Measurements from ENCODE around the gene FMN2.
A peak's percentile ranks its signal among the peaks of the same experiment; 100 is the strongest.

The FMN2 gene

DNA sequence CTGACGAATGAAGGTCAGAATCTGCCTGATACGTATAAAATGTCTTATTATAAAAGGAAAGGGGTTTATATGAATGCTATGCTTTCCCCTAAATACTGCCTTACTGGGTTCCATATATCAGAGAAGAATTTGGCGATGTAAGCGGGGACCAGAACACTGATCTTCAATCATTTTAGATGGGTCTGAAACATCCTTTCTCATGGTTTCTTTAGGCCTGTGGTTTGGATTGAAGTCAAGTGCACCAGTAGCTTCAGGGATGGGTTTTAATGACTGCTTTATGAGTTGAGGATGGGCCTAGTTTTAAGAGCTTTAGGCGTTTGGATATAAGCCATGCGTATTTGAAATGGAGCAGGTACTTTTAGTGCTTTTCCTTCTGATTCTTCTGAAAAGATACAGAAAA lies 6.9 kb downstream of the FMN2 start:
- DNase-seq (ENCODE audit: low spot score) = no peak

DNA sequence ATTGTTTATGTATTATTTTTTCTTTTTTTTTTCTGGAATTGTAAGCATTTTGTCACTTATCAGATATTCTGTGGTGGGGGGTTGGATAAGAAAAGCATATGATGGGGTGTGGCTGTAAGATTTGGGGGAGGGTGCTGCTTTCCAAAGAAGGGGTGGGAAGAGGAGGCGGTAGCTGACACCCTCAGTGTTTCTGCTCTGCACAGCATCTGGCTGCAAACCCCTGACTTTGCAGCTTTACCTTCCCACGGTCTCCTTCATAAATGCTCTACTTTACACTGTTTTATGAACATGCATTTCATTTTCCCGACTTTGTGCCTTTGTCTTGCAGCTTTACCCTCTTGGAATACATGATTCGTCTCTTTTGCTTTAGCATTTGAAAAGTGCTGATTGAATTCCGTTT lies 7.6 kb downstream of the FMN2 start:
- no peak for DNase-seq (ENCODE audit: low spot score)

DNA sequence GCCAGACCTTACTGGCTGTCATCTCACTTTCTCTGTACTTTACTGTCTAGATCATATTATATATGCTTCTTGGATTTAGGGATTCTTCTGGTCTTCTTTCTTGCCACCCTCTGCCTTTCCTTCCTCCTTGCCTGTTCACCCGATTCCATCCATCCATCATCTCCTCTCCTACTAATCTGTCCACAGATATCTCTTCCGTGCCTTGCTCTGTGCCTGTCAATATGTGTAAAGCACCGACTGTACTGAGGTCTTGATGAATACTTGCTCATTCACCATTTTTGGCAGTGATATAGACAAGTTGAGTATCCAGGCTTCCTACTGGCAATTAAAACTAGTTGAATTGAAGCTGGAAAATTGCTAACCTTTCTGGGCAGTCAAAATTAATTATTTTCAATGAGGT lies 8.1 kb downstream of the FMN2 start:
- DNase-seq (ENCODE audit: low spot score) = no peak

DNA sequence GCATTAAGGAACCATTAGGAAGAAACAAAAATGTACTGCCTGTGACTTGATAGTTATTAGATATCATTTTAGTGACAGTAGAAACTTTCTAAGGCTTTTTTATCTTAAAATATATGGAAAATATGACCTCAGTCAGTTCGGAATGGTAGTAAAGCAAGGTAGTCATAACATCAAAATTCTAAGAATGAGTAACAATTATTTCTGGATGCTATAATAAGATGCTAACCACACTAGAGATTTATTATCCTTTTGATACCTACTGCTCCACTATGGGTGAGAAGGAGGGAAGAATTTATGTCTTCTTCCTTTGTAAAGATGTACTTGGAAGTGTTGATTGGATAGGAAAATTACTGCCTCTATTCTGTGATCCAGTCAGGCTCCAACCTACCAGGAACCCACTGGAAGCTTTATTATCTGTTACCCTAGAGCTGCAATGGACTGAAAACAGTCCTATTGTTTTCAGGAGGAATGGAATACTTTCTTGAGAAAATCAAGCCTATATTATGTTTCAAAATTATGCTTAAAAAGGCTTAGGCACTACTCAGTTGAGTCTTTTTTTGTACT lies 8.8 kb downstream of the FMN2 start:
- no peak for DNase-seq (ENCODE audit: low spot score)

DNA sequence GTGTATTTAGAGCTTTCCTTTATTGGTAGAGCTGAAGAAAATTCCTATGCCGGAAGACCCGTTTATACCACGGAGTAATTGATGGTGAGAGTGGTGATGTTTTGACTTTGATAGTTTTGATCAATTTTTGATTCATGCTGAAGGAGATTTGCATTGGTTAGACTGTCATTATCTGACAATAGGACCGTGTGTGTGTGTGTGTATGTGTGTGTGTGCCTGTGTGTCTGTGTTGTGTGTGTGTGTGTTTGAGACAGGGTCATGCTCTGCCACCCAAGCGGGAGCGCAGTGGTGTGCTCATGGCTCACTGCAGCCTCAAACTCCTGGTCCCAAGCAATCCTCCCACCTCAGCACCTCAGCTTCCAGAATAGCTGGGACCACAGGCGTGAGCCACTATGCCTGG lies 9.6 kb downstream of the FMN2 start:
- DNase-seq (ENCODE audit: low spot score) = no peak

DNA sequence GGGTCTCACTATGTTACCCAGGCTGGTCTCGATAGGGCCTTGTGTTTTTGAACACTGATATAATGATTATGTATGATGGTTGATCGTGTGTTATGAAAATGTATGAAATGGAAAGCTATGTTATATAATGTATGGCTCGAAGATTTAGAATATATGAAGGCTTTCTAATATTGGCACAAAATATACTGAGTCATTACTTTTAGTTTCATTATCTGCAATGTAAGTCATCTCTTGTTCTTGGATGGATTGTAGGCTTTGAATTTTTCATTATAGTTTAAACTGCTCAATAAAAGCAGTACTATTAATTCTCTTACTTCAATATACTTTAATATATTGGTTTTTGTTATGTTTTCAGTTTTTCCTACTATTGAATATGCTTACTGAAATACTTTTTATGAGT lies 10.1 kb downstream of the FMN2 start:
- no peak for DNase-seq (ENCODE audit: low spot score)

DNA sequence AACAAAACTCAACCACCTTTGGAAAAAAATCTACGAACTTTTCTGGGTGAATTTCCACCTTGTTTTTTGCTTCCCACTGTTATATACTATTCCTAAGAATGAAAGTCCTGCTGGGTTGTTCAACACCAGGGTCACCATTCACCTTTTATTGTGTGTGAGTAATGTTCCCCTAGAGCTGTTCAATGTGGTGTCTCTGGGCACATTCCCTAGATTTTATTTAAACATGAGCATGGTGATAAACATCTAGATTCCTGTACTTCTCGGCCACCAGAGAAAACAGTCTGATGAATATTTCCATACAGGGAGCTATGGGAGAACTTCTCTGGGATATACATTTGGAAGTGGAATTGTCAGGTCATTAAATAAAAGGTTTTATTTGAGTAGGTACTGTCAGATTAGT lies 13.0 kb downstream of the FMN2 start:
- no peak for DNase-seq (ENCODE audit: low spot score)

DNA sequence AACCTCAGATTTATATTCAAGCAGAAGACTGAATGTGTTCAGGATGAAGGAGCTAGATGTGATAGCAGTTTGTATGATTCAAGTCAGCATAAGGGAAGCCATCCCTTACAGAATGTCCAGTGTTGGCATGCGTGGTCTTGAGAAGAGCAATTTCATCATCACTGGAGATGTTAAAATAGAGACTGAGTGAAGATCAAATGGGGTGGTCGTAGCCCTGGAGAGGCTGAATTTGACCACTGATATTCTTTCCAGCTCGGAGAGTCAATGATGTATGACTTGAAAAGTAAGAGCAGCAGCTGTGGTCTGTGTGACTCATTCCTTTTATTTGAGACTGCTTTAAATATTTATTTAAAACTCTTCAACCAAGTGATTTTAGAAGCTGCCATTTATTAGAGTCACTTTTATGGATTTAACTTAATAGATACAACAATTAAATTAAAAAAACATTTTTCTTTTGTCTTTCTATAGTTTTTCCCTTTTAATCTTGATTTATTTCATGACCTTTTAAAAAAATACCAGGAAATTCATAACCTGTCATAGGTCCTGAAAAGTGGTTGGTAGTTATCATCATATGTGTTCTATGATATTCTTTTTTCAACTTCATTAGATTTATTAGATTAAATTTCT lies 15.5 kb downstream of the FMN2 start:
- no peak for DNase-seq (ENCODE audit: low spot score)

DNA sequence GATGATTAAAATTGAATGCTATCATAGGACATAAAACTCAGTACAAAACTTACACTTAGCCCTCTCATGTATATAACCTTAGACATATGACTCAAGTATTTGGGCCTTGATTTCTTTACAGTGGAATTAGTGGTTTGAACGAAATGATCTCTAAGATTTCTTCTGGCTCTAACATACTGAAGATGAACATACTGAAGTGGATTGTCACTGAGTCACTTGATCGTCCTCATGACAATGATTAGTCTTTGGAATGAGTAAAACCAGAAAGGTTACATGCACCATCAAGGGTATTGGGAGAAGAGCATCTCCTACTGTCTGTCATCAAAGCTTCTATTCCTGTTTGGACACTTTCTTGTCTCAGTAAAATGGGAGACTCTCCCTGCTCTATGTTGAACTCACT lies 17.4 kb downstream of the FMN2 start:
- no peak for DNase-seq (ENCODE audit: low spot score)

DNA sequence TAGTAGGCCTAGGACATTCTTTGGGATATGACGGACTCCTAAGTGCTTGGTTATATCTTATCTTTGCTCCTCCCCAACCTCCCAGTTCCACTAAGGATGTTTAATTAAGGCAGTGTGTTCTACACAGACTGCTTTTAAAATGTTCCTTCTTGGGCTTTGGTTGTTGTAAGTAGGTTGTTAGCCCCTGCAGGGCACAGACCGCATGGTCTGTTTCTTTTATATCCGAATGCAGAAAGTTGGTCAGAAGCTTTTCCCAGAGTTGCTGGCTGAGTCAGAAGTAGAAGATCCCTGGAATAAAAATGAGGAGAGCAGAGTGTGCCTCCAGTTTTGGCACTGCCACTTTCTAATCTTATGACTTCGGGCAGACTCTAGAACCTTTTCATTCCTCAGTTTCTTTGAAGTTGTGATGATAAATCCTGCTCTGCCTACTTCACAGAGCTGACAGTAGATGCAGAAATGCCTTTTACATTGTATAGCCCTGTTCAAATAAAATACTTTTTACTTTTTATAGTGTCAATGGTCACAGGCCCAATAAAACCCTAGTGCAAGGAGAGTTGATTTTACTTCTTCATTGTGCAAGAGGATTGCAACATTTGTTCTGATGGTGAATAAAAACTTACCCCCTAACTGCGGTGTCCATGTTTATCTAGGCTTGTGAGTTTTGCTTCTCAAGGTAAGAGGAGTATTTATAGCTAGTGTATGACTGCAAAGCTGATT lies 18.4 kb downstream of the FMN2 start:
- peak; percentile 21 for DNase-seq (ENCODE audit: low spot score)

DNA sequence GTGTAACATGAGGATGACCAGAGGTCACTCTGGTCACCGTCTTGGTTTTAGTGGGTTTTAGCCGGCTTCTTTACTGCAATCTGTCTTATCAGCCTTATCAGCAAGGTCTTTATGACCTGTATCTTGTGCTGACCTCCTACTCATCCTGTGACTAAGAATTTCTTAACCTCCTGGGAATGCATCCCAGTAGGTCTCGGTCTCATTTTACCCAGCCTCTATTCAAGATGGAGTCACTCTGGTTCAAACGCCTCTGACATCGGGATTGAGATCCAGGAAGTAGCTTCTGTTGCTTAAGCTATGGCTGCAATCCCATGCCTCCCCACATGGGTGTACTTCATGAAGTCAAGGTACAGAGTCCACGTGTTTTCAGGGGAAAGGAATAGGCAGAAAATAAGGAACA lies 19.9 kb downstream of the FMN2 start:
- DNase-seq (ENCODE audit: low spot score) = no peak

DNA sequence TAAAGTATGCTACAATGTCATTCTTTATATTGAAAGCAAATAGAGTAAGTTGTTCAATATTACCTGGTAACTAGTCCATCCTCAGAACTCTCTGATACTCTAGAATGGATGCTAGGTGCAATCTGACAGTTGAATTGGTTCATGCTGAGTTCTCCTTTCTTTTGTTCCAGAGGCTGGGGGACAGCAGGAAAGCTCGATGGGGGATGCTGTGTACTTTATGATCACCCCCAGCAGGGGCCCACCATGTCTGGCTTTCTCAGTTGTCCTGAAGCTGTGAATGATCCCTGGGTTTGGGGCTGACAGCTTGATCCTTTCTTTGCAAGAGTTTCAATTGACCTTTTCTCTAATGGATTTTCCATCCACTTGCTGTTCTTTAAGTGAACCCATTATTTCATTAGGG lies 22.5 kb downstream of the FMN2 start:
- DNase-seq (ENCODE audit: low spot score) = no peak

DNA sequence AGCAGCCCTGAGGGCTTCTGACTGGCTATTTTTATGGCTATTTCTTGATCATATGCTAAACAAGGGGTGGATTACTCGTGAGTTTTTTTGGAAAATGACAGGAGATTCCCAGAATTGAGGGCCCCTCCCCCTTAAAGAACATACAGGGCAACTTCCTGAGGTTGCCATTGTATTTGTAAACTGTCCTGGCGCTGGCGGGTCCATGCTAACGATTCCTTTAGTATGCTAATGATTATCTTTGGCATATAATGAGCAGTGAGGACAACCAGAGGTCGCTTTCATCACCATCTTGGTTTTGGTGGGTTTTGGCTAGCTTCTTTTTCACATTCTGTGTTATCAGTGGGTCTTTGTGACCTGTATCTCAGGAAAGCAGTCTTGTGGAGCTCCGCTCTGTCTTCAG lies 24.1 kb downstream of the FMN2 start:
- DNase-seq (ENCODE audit: low spot score) = no peak

DNA sequence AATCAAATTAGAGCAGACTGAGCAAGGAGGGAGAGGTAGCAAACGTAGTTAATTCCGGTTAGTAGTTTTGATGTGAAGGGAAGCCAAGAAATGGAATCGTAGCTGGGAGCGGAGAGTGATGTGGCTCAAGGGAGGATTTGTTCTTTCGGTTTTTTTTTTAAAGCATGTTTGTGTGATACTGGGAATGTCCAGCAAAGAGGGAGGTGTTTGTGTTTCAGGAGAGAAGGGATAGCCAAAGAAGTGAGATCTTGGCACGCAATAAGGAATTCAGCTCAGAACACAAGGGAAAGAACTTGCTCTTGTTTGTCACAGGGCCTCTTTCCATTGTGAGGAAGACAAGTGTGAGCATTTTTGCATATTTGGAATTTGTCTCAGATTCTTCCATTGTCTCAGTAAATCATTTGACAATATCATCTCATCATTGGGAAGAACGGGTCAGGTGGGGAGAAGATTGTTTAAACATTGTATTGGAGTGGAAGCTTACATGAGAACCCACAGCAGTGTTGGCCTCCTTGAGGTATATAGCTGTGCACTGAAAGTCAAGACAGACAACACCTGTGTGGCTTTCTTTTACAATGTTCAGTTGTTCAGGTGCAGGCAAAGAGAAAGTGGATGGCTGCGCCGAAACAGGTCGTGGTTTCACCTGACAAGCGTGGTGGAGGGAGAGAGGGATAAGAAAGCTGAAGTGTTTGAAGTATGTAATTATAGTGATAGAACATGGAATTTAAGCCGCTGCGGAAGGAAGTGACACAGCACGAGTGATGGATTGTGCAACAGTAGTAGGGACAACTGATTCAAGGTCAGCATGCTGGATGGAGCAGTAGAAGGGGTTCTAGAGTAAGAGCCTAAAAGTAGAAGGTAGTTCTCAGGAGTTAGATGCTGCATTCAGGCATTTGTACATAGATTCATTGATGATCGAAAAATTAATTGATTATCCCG lies 25.4 kb downstream of the FMN2 start:
- no peak for DNase-seq (ENCODE audit: low spot score)

DNA sequence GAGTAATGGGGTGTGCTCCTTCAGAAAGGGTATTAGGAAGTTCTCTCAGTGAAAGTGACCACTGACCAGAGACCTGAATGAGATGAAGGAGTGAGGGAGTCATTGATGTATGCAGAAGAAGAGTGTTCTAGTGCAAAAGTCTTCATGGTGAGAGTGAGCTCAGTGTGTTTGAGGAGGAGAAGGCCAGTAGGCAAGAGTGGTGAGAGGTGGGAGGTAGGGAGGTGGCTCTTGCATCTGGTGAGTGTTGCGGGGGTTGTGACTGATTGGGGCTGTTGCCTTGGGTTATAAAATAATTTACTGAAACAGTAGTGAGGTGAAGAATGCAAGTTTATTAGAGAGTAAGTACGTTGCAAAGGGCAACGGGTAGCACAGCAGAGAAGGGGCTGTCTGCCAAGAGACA lies 26.2 kb downstream of the FMN2 start:
- no peak for DNase-seq (ENCODE audit: low spot score)

DNA sequence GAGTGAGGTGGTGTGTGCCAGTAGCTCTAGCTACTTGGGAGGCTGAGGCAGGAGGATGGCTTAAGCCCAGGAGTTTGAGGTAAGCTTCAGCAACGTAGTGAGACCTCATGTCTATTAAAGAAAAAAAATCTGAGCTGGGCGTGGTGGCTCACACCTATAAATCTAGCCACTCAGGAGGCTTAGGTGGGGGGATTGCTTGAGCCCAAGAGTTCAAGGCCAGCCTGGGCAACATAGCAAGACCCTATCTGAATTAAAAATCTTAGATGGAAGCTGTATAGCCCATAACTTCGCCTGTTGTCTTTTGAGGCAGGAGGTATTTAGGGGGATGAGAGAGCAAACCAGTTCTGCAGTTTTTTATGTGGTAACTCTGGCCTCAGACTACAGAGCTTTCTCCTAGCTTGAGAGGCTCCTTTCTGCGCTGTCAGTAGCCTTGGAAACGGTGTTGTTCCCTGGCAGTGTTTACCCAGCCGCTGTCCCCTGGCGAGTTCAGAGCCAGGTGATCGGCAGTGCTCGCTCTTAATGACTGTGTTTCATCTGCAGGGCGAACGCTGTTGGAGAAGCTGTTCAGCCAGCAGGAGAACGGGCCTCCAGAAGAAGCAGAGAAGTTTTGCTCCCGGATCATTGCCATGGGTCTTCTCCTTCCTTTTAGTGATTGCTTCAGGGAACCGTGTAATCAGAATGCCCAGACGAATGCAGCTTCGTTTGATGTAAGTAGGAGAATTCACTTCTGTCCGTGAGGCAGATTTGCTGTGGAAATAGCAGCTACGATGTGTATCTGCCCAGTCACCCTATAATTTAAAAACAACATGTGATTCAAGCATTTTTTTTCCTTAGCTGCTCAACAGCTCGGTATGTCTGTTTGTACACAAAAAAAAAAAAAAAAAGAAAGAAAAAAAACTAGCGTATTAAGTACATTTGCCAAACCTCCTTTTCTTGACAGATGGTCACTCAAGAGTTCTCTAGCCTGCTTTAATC lies 31.2 kb downstream of the FMN2 start:
- peak; percentile 64 for DNase-seq (ENCODE audit: low spot score)

DNA sequence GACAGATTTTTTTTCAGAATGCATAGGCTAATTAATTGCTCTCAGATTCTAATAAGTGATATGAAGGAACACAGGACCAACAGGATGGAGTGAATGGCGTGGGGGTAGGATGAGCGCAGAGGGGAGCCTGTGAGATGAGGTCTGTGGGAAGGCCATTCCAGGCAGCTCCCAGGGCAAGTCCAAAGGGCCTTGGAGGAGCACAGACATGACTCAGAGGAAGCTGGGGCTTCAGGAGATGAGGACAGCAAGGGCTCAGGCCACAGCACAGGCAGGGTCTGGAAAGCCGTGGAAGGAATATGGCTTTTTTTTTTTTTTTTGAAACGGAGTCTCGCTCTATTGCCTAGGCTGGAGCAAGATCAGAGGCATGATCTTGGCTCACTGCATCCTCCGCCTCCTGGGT lies 35.1 kb downstream of the FMN2 start:
- no peak for DNase-seq (ENCODE audit: low spot score)

DNA sequence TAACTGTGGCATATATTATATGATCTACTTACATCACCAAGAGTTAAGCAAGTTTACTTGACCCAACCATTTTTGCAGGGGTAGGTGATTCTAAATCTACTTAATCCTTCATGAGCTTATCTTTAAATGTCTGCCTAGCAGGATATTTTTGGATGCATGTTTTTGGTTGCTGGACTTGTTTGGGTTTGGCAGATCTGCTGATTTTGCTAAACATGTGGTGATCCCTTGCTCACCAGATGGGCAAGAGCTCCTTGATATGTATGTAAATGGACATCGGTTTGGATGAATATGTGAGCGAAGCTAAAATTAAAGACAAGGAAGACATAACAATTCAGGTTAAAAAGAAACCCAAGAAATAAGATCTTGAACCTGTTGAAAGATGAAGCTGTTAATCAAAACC lies 36.7 kb downstream of the FMN2 start:
- peak; percentile 44 for DNase-seq (ENCODE audit: low spot score)

DNA sequence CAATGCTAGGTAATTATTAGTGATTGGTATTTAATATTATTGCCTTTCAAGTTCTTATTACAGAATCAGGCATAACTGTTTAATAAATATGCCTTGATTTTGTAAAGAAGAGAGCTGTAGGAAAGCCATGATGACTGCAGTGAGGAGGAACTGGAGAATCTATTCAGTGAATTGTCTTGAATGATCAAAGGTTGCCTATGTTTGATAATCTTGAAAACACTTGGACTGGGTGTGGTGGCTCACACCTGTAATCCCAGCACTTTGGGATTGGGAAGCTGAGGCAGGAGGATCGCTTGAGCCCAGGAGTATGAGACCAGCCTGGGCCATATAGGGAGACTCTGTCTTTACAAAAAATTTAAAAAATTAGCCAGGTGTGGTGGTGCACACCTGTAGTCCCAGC lies 42.4 kb downstream of the FMN2 start:
- DNase-seq (ENCODE audit: low spot score) = no peak

DNA sequence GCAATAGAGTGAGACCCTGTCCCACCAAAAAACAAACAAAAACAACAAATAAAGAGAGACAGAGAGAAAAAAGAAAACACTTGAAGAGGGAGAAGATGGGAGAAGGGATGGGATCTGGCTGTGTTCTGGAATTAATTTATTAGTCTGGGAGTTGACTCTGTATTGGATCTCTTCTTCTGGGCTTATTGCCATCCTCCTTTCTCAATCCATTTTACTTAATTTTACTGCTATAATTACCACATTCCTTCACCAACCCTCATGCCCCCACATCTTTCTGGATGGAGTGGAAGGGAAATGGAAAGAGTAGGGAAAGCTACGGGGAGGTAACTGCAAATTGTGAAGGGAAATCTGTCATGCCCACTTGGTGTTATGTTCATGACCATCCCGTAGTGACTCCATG lies 42.9 kb downstream of the FMN2 start:
- no peak for DNase-seq (ENCODE audit: low spot score)

DNA sequence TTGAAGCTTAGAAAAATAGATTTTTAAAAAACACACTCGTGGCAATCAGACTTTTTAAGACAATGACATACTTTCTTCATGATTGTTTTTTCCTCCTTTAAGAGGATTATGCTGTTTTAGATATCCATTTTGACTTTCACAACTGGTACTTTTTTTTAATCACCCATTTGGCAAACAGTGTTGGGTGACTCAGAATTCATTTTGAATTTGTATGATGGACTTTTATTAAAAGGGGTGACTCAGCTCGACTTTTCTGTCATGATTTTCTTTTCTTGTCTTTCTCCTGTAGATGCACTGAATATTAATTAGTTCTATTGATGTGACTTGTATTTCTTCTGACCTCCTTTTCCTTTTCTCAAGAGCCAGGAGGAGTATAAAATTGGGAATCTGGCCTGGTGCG lies 44.7 kb downstream of the FMN2 start:
- DNase-seq (ENCODE audit: low spot score) = no peak

DNA sequence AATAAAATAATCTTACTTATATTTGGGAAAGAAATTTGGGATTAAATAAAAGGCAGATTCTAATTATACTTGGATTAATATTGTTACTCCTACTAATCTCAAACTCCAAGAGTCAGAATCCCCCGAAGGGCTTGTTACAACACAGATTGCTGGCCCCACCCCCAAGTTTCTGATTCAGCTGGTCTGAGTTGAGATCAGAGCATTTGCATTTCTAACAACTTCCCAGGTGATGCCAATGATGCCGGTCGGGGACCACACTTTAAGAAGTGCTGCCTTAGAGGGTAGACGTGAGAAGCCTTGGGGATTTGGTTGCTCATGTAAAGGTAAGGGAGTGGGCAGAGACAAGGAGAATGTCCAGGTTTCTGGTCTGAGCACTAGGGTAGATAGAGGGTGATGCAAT lies 47.2 kb downstream of the FMN2 start:
- DNase-seq (ENCODE audit: low spot score) = no peak
